ENCODE results near the gene AIMP1. TPM values are rescaled to one million over a fixed set of nuclear protein-coding genes. Genes with fewer than 3 reads are reported as not detected.

The AIMP1 gene
- total and polyA plus RNA-seq, 8 donors: 38.9 to 63.3 (median 52.7) TPM

DNA sequence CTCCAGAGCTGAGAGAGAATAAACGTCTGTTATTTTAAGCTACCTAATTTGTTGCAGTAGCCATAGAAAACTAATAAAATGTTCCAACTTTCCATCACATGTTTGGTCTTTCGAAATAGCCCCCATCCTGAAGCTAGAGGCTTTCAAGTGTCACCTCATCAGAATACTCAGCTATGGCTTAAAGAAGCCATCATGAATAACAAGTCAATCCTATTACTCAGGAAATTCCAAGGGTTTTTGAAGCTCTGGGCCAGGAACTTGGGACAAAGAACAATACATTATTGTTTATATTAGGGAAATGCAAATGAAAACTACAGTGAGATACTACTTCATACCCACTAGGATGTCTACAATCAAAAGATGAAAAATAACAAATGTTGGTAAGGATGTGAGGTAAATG, 42.5 kb upstream of the AIMP1 start:
- no peak for TF ChIP-seq CTCF (IDR thresholded peaks at IDR 0.05)
- no peaks in the 10 kb centered on the region for H3K36me3 ChIP-seq
- peak in 2 of 4 donors; percentile 70 to 76 for DNase-seq
- H3K4me3 ChIP-seq: no peak overlapping the region
- H3K4me1 ChIP-seq: peaks cover 0 to 3% of the 10 kb centered on the region in 2 donors
- no peak for ATAC-seq
- H3K27me3 ChIP-seq: no peaks in the 10 kb centered on the region
- no peaks in the 10 kb centered on the region for H3K9me3 ChIP-seq
- intact Hi-C loops (cut with DNase I): no loop called here
- H3K27ac ChIP-seq: peak overlapping the region in 1 of 2 donors; percentile 33

- intact Hi-C loops (cut with DNase I): no loop called here
- TF ChIP-seq CTCF (IDR thresholded peaks at IDR 0.05): no peak
- Histone ChIP-seq H3K9me3 (no peaks in the 10 kb centered on the region), H3K27ac (no peak overlapping the region), H3K36me3 (no peaks in the 10 kb centered on the region), H3K4me3 (no peak overlapping the region), H3K4me1 (no peaks in the 10 kb centered on the region), H3K27me3 (no peaks in the 10 kb centered on the region)
- ATAC-seq: no peak
- DNase-seq: peak in 1 of 4 donors; percentile 5
These were observed 39.1 kb upstream of the AIMP1 start for GRCh38 chr4:106277140-106277675.

DNA sequence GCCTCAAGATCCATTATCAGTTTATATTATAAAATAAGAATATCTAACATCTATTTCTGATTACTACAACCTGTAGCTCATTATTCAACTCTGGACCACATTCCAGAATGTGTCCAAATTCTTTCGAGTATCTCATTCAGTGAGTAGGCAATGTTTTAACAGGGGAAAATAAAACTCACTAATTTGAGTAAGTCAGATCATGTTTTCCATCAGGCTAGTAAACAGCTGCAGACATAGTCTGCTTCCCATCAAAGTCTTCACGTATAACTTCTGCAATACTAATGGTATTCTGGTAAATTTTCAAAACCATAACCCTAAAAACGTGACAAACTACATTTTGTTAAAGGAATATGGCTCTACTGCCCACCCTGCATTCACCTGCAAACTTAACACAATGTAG, 32.1 kb upstream of the AIMP1 start:
- Histone ChIP-seq H3K27ac (no peak overlapping the region), H3K4me3 (no peak overlapping the region), H3K36me3 (peaks cover 0 to 6% of the 10 kb centered on the region in 2 donors), H3K9me3 (no peaks in the 10 kb centered on the region), H3K4me1 (no peaks in the 10 kb centered on the region), H3K27me3 (no peaks in the 10 kb centered on the region)
- intact Hi-C loops (cut with DNase I): no loop called here
- DNase-seq (no peak), ATAC-seq (no peak)
- TF ChIP-seq CTCF (IDR thresholded peaks at IDR 0.05): no peak

DNA sequence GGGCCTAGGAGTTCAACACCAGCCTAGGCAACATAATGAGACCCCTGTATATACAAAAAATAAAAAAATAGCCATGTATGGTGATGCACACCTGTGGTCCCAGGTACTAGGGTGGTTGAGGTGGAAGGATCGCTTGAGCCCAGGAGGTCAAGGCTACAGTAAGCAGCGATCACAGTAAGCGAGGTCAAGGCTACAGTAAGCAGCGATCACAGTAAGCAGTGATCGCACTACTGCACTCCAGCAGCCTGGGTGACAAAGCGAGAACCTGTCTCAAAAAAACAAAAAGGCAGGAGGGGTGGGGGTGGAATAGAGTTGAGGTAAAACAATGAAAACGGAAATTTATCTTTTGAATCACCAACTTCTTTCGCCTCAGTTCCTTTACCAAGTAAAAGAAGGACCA, 29.7 kb upstream of the AIMP1 start:
- DNase-seq (no peak), ATAC-seq (no peak)
- intact Hi-C loops (cut with DNase I): no loop called here
- Histone ChIP-seq H3K4me1 (no peaks in the 10 kb centered on the region), H3K27me3 (no peaks in the 10 kb centered on the region), H3K27ac (no peak overlapping the region), H3K36me3 (peaks cover 0 to 8% of the 10 kb centered on the region in 2 donors), H3K4me3 (no peak overlapping the region), H3K9me3 (no peaks in the 10 kb centered on the region)
- TF ChIP-seq CTCF (IDR thresholded peaks at IDR 0.05): no peak

- Histone ChIP-seq H3K9me3 (no peaks in the 10 kb centered on the region), H3K27me3 (no peaks in the 10 kb centered on the region), H3K4me3 (no peak overlapping the region), H3K27ac (no peak overlapping the region), H3K4me1 (no peaks in the 10 kb centered on the region), H3K36me3 (peaks cover 0 to 13% of the 10 kb centered on the region in 2 donors)
- TF ChIP-seq CTCF (IDR thresholded peaks at IDR 0.05): no peak
- peak; percentile 92 for ATAC-seq
- no peak for DNase-seq
- intact Hi-C loops (cut with DNase I): no loop called here
These were observed 28.9 kb upstream of the AIMP1 start for GRCh38 chr4:106287353-106287969.
